GM18526 (cell line): ENCODE results near the gene BTN1A1.

Experiments used
- POLR2A ChIP-seq: IDR thresholded peaks from 3 replicates; pipeline ENCODE4 v1.6.1; 2011; ENCODE audit not compliant: insufficient read length; ENCODE audit errors: extremely low read depth

BTN1A1 gene

GRCh38 chr6:26489996-26490964 is 9.8 kb upstream of the BTN1A1 start:
- no peak for TF ChIP-seq POLR2A

GRCh38 chr6:26491604-26492003 is 8.5 kb upstream of the BTN1A1 start:
- TF ChIP-seq POLR2A: no peak

- no peak for TF ChIP-seq POLR2A
Measured at GRCh38 chr6:26493258-26493657, 6.8 kb upstream of the BTN1A1 start.

GRCh38 chr6:26494117-26494516 is 6.0 kb upstream of the BTN1A1 start:
- no peak for TF ChIP-seq POLR2A

GRCh38 chr6:26495281-26495680 is 4.8 kb upstream of the BTN1A1 start:
- TF ChIP-seq POLR2A: no peak

- TF ChIP-seq POLR2A: no peak
Measured at GRCh38 chr6:26497610-26498009, 2.5 kb upstream of the BTN1A1 start.

- TF ChIP-seq POLR2A: no peak
Measured at GRCh38 chr6:26501482-26501986, 1.4 kb downstream of the BTN1A1 start.

- TF ChIP-seq POLR2A: no peak
Measured at GRCh38 chr6:26502165-26502564, 2.1 kb downstream of the BTN1A1 start.

- no peak for TF ChIP-seq POLR2A
Measured at GRCh38 chr6:26502626-26503025, 2.5 kb downstream of the BTN1A1 start.

- no peak for TF ChIP-seq POLR2A
Measured at GRCh38 chr6:26507658-26508057, 7.6 kb downstream of the BTN1A1 start.

- TF ChIP-seq POLR2A: no peak
Measured at GRCh38 chr6:26514984-26515383, 14.9 kb downstream of the BTN1A1 start.

GRCh38 chr6:26516481-26517427 is 16.7 kb downstream of the BTN1A1 start:
- no peak for TF ChIP-seq POLR2A

- no peak for TF ChIP-seq POLR2A
Measured at GRCh38 chr6:26519359-26519758, 19.3 kb downstream of the BTN1A1 start.

- peak; percentile 0 for TF ChIP-seq POLR2A
Measured at GRCh38 chr6:26520237-26520849, 20.2 kb downstream of the BTN1A1 start.

- TF ChIP-seq POLR2A: peak; percentile 33
Measured at GRCh38 chr6:26520850-26521599, 20.9 kb downstream of the BTN1A1 start.
